Uterus (tissue), 2 donors: ENCODE measurements around the gene RPUSD4.

Experiments used
- POLR2A ChIP-seq, 2 donors: fragments of 450-650 bp; IDR thresholded peaks; one replicate each; pipeline ENCODE4 v1.6.1; 2016; ENCODE audit warnings: antibody characterized with exemption in 2 of 2, mild to moderate bottlenecking in 1 of 2, moderate library complexity in 1 of 2
- TF ChIP-seq, protein P1 (sequence below), 4 experiments: fragments of 200-600 bp in 2 of 4; fragments of 450-650 bp in 2 of 4; sonication (generic) in 2 of 4; IDR thresholded peaks; one replicate each; pipeline ENCODE4 v1.5.1; 2016 to 2019; ENCODE audit warnings: antibody characterized with exemption in 4 of 4, mild to moderate bottlenecking in 2 of 4, moderate library complexity in 1 of 4

DNA sequence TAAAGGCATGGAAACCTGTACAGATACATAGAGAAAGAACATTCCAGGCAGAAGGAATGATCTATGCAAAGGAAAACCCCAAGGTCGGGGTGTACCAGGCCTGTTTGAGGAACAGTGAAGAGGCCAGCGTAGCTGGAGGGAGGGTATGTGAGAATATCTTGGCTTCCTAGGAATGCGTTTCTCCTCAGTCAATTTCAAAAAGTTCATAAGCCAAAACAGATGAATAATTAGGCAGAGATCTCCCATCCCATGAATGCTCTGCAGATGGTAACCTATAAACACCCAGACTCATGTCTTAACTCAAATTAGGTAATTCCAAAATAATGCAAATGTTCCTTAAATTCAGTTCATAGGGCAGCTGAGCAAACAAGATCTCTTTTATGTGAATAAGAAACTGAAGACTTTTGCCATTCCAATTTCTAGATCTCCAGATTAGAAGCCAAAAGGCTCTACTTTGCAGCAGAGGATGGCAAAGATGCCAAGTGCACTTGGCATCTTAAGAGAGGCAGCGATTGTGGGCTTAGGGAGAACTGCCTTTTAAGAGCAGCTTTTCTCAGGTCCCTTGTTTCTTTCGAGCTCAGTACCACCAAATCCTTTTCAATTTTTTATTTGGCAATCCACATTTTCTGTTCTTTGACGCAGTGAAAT, 13.3 kb upstream of the RPUSD4 start:
- TF ChIP-seq, protein P1, sequence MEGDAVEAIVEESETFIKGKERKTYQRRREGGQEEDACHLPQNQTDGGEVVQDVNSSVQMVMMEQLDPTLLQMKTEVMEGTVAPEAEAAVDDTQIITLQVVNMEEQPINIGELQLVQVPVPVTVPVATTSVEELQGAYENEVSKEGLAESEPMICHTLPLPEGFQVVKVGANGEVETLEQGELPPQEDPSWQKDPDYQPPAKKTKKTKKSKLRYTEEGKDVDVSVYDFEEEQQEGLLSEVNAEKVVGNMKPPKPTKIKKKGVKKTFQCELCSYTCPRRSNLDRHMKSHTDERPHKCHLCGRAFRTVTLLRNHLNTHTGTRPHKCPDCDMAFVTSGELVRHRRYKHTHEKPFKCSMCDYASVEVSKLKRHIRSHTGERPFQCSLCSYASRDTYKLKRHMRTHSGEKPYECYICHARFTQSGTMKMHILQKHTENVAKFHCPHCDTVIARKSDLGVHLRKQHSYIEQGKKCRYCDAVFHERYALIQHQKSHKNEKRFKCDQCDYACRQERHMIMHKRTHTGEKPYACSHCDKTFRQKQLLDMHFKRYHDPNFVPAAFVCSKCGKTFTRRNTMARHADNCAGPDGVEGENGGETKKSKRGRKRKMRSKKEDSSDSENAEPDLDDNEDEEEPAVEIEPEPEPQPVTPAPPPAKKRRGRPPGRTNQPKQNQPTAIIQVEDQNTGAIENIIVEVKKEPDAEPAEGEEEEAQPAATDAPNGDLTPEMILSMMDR (IDR thresholded peaks at IDR 0.05): no peak
- no peak for TF ChIP-seq POLR2A (IDR thresholded peaks at IDR 0.05)
